B cell (primary cell): ENCODE data around the gene NTM.

Experiments used
- EZH2 ChIP-seq: IDR thresholded peaks from 2 replicates; pipeline ENCODE4 v1.6.1; 2012; ENCODE audit warnings: borderline replicate concordance, low read depth, mild to moderate bottlenecking, moderate library complexity, low read length; ENCODE audit not compliant: insufficient read depth, poor library complexity, severe bottlenecking
- TF ChIP-seq, protein P1 (sequence below): fragments of 200-600 bp; IDR thresholded peaks from one replicate; pipeline ENCODE4 v1.8.0; 2022; ENCODE audit warnings: antibody characterized with exemption, mild to moderate bottlenecking

DNA sequence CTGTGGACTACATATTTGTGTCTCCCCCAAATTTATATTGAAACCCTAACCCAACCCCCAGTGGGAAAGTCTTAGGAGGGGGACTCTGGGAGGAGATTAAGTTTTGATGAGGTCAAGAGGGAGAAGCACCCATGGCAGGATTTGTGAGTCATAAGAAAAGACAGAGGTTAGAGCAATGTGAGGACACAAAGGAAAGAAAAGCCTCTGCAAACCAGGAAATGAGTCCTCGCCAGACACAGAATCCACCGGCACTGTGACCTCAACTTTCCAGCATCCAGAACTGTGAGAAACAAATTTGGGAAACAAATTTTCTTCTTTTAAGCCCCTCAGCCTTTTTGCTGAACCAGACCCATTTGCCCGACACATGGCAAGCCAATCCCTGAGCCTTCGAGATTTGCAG lies 397.0 kb downstream of the NTM start:
- TF ChIP-seq EZH2, result no peak
- TF ChIP-seq, protein P1, sequence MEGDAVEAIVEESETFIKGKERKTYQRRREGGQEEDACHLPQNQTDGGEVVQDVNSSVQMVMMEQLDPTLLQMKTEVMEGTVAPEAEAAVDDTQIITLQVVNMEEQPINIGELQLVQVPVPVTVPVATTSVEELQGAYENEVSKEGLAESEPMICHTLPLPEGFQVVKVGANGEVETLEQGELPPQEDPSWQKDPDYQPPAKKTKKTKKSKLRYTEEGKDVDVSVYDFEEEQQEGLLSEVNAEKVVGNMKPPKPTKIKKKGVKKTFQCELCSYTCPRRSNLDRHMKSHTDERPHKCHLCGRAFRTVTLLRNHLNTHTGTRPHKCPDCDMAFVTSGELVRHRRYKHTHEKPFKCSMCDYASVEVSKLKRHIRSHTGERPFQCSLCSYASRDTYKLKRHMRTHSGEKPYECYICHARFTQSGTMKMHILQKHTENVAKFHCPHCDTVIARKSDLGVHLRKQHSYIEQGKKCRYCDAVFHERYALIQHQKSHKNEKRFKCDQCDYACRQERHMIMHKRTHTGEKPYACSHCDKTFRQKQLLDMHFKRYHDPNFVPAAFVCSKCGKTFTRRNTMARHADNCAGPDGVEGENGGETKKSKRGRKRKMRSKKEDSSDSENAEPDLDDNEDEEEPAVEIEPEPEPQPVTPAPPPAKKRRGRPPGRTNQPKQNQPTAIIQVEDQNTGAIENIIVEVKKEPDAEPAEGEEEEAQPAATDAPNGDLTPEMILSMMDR, result no peak
